IMR-90 (cell line): ENCODE measurements around the gene KCNT1. TPM values are rescaled to one million over a fixed set of nuclear protein-coding genes. Genes with fewer than 3 reads are reported as not detected.

Source experiments
- ATAC-seq: fragments of 200-7000 bp; cut with Tn5 transposase; 2 replicates; pipeline ENCODE4 v1.9.1; 2020; ENCODE audit warnings: low read depth, mild to moderate bottlenecking, moderate library complexity
- BruUV-seq: library from RNA; stranded (reverse); fragments of 400-500 nt; replicated peaks from 2 replicates; lab custom pipeline; 2021; lab: Mats Ljungman, UMichigan
- CTCF ChIA-PET: fragments of 300-600 bp; formaldehyde crosslinking; extraction: SDS; loops from one replicate; lab custom pipeline; 2021; ENCODE audit warnings: antibody characterized with exemption; lab: Yijun Ruan, JAX
- POLR2A ChIA-PET: fragments of 300-600 bp; sonication (Branson Sonifier 250); formaldehyde crosslinking; loops from one replicate; lab custom pipeline; 2022; ENCODE audit warnings: antibody characterized with exemption; ENCODE audit not compliant: unreplicated experiment; lab: Charles Lee
- DNase-seq: peaks from one replicate; pipeline ENCODE4 v3.0.0; 2013
- H2AFZ ChIP-seq: replicated peaks from 2 replicates; pipeline ENCODE3; 2013; ENCODE audit warnings: low read length, mild to moderate bottlenecking; ENCODE audit not compliant: poor library complexity
- H2AK5ac ChIP-seq: 2 replicates; pipeline ENCODE4 v1.6.1; 2013; ENCODE audit warnings: low read depth, low read length, inconsistent platforms
- H2AK9ac ChIP-seq: replicated peaks from 2 replicates; pipeline ENCODE3; 2013; ENCODE audit warnings: mild to moderate bottlenecking, low read depth, low read length, moderate library complexity; ENCODE audit not compliant: poor library complexity
- H2BK120ac ChIP-seq: 2 replicates; pipeline ENCODE4 v1.6.1; 2013; ENCODE audit warnings: low read depth, low read length, inconsistent platforms
- H2BK15ac ChIP-seq: 3 replicates; pipeline ENCODE4 v1.6.1; 2013; ENCODE audit warnings: low read depth, low read length, inconsistent platforms
- H2BK20ac ChIP-seq: 2 replicates; pipeline ENCODE4 v1.6.1; 2013; ENCODE audit warnings: low read depth, mild to moderate bottlenecking, inconsistent platforms, low read length, moderate library complexity
- H2BK5ac ChIP-seq: 2 replicates; pipeline ENCODE4 v1.6.1; 2013; ENCODE audit warnings: mild to moderate bottlenecking, low read depth, low read length, inconsistent platforms; ENCODE audit not compliant: poor library complexity, severe bottlenecking
- H3K14ac ChIP-seq: replicated peaks from 2 replicates; pipeline ENCODE4 v1.6.1; 2013; ENCODE audit warnings: low read depth, low read length, inconsistent platforms
- H3K18ac ChIP-seq: 2 replicates; pipeline ENCODE4 v1.6.1; 2013; ENCODE audit warnings: low read depth, low read length, control low read depth
- H3K23ac ChIP-seq: 2 replicates; pipeline ENCODE4 v1.6.1; 2013; ENCODE audit warnings: low read depth, low read length, inconsistent platforms
- H3K27ac ChIP-seq: 2 replicates; pipeline ENCODE4 v1.5.1; 2013; ENCODE audit warnings: mild to moderate bottlenecking, control low read depth, low read length; ENCODE audit not compliant: insufficient read depth
- H3K27me3 ChIP-seq: 2 replicates; pipeline ENCODE4 v1.6.1; 2013; ENCODE audit warnings: low read length; ENCODE audit not compliant: control insufficient read depth, insufficient read depth
- H3K36me3 ChIP-seq: 2 replicates; pipeline ENCODE4 v1.6.1; 2013; ENCODE audit warnings: low read length, mixed read lengths; ENCODE audit not compliant: control insufficient read depth, insufficient read depth
- H3K4ac ChIP-seq: 2 replicates; pipeline ENCODE4 v1.6.1; 2013; ENCODE audit warnings: low read depth, low read length, inconsistent platforms
- H3K4me1 ChIP-seq: 2 replicates; pipeline ENCODE4 v1.6.1; 2013; ENCODE audit warnings: low read length, mixed read lengths; ENCODE audit not compliant: control insufficient read depth, insufficient read depth
- H3K4me2 ChIP-seq: 2 replicates; pipeline ENCODE4 v1.6.1; 2013; ENCODE audit warnings: low read depth, mild to moderate bottlenecking, control low read depth, low read length, moderate library complexity
- H3K4me3 ChIP-seq: 2 replicates; pipeline ENCODE4 v1.5.1; 2013; ENCODE audit warnings: low read depth, mild to moderate bottlenecking, control low read depth, low read length, moderate library complexity; ENCODE audit not compliant: insufficient read depth
- H3K56ac ChIP-seq: 2 replicates; pipeline ENCODE4 v1.6.1; 2013; ENCODE audit warnings: low read length, inconsistent platforms; ENCODE audit not compliant: insufficient read depth; ENCODE audit errors: extremely low read depth
- H3K79me1 ChIP-seq, 2 experiments: 2 replicates each; pipeline ENCODE4 v1.6.1; 2013; ENCODE audit warnings: low read length in 2 of 2, inconsistent platforms in 1 of 2, low read depth in 1 of 2
- H3K9ac ChIP-seq: 2 replicates; pipeline ENCODE4 v1.6.1; 2013; ENCODE audit warnings: low read depth, low read length, control low read depth
- H3K9me1 ChIP-seq: 2 replicates; pipeline ENCODE4 v1.6.1; 2013; ENCODE audit warnings: low read length, inconsistent platforms; ENCODE audit not compliant: insufficient read depth
- H3K9me3 ChIP-seq: 2 replicates; pipeline ENCODE4 v1.6.1; 2013; ENCODE audit warnings: low read length; ENCODE audit not compliant: control insufficient read depth, insufficient read depth
- H4K20me1 ChIP-seq: 2 replicates; pipeline ENCODE4 v1.6.1; 2013; ENCODE audit warnings: low read length, inconsistent platforms; ENCODE audit not compliant: insufficient read depth
- H4K5ac ChIP-seq: 2 replicates; pipeline ENCODE4 v1.6.1; 2013; ENCODE audit warnings: mild to moderate bottlenecking, low read depth, low read length, control low read depth
- H4K8ac ChIP-seq, 2 experiments: 2 replicates each; pipeline ENCODE4 v1.6.1; 2013; ENCODE audit warnings: low read depth in 2 of 2, low read length in 2 of 2, control low read depth in 1 of 2, inconsistent platforms in 1 of 2
- H4K91ac ChIP-seq: 2 replicates; pipeline ENCODE4 v1.6.1; 2013; ENCODE audit warnings: low read depth, low read length, inconsistent platforms; ENCODE audit not compliant: insufficient read depth
- BHLHE40 ChIP-seq: fragments of 150-350 bp; IDR thresholded peaks from 2 replicates; pipeline ENCODE4 v1.6.1; 2016; ENCODE audit warnings: mild to moderate bottlenecking, low read depth, low read length
- CEBPB ChIP-seq: IDR thresholded peaks from 2 replicates; pipeline ENCODE4 v1.6.1; 2012; ENCODE audit warnings: low read depth, low read length, improper control_type of control experiment
- CHD1 ChIP-seq: IDR thresholded peaks from 2 replicates; pipeline ENCODE4 v1.6.1; 2012; ENCODE audit warnings: low read depth, low read length, improper control_type of control experiment
- CTCF ChIP-seq: conservative IDR thresholded peaks from 2 replicates; pipeline ENCODE4 v1.5.1; 2012; ENCODE audit warnings: mild to moderate bottlenecking, low read depth, low read length, improper control_type of control experiment
- ELK1 ChIP-seq: fragments of 150-350 bp; IDR thresholded peaks from 2 replicates; pipeline ENCODE4 v1.6.1; 2016; ENCODE audit warnings: low read depth, mild to moderate bottlenecking, low read length, moderate library complexity, borderline replicate concordance
- FOS ChIP-seq: fragments of 150-350 bp; IDR thresholded peaks from 2 replicates; pipeline ENCODE4 v1.6.1; 2016; ENCODE audit warnings: low read depth, low read length
- MAFK ChIP-seq: IDR thresholded peaks from 2 replicates; pipeline ENCODE4 v1.6.1; 2012; ENCODE audit warnings: low read depth, low read length, improper control_type of control experiment
- MAZ ChIP-seq: IDR thresholded peaks from 2 replicates; pipeline ENCODE4 v1.6.1; 2012; ENCODE audit warnings: low read depth, mild to moderate bottlenecking, low read length, improper control_type of control experiment, moderate library complexity, borderline replicate concordance
- MXI1 ChIP-seq: IDR thresholded peaks from 2 replicates; pipeline ENCODE4 v1.6.1; 2012; ENCODE audit warnings: low read depth, mild to moderate bottlenecking, low read length, moderate library complexity, borderline replicate concordance
- NFE2L2 ChIP-seq: fragments of 150-350 bp; IDR thresholded peaks from 2 replicates; pipeline ENCODE4 v1.6.1; 2016; ENCODE audit warnings: low read depth, mild to moderate bottlenecking, low read length
- POLR2A ChIP-seq: IDR thresholded peaks from 2 replicates; pipeline ENCODE4 v1.6.1; 2012; ENCODE audit warnings: mild to moderate bottlenecking, low read depth, low read length
- RAD21 ChIP-seq: IDR thresholded peaks from 2 replicates; pipeline ENCODE4 v1.6.1; 2012; ENCODE audit warnings: low read length, improper control_type of control experiment
- RCOR1 ChIP-seq: IDR thresholded peaks from 2 replicates; pipeline ENCODE4 v1.6.1; 2012; ENCODE audit warnings: mild to moderate bottlenecking, low read length, improper control_type of control experiment; ENCODE audit not compliant: insufficient replicate concordance
- RFX5 ChIP-seq: IDR thresholded peaks from 2 replicates; pipeline ENCODE4 v1.8.0; 2012; ENCODE audit warnings: low read depth, mild to moderate bottlenecking, low read length, moderate library complexity
- SMC3 ChIP-seq: fragments of 150-350 bp; IDR thresholded peaks from 2 replicates; pipeline ENCODE4 v1.6.1; 2016; ENCODE audit warnings: low read depth, mild to moderate bottlenecking, antibody characterized with exemption, low read length, moderate library complexity
- USF2 ChIP-seq: fragments of 150-350 bp; IDR thresholded peaks from 2 replicates; pipeline ENCODE4 v1.6.1; 2017; ENCODE audit warnings: mild to moderate bottlenecking, antibody characterized with exemption, low read length, low read depth
- WGBS, 2 experiments: methylation state at CpG; one replicate each; pipeline versions ENCODE4 v1.1.5 to v1.1.7; 2013; ENCODE audit warnings: missing lambda C conversion rate in 2 of 2; ENCODE audit not compliant: insufficient read length in 1 of 2; ENCODE audit errors: extremely low coverage in 2 of 2; 5-methylcytosine and 5-hydroxymethylcytosine counted together
- dilution Hi-C: fragments of 300-500 bp; cut with HindIII; formaldehyde crosslinking; loops from one replicate; pipeline ENCODE4 v1.14.3; 2018; ENCODE audit warnings: low sequenced_read_pairs; ENCODE audit not compliant: unreplicated experiment
- in situ Hi-C: fragments of 300-500 bp; cut with MboI; formaldehyde crosslinking; loops from 3 replicates; pipeline ENCODE4 v1.14.3; 2019; ENCODE audit warnings: low sequenced_read_pairs, inconsistent platforms, mixed read lengths
- intact Hi-C: fragments of 100-400 bp; cut with micrococcal nuclease; formaldehyde crosslinking; loops from 2 replicates; pipeline ENCODE4 v1.10.0; 2022
- polyA plus RNA-seq, 3 experiments: library from polyadenylated mRNA; depleted of rRNA; stranded (reverse); fragments of >200 nt; gene quantifications; 2 replicates each; pipeline ENCODE4 v1.2.3, GENCODE V29; 2012; ENCODE audit warnings: low replicate concordance in 1 of 3
- total RNA-seq: library from RNA; depleted of rRNA; stranded (reverse); fragments of >200 nt; gene quantifications from 2 replicates; pipeline ENCODE4 v1.2.3, GENCODE V29; 2012

The KCNT1 gene
- total and polyA plus RNA-seq, 2 of the 4 experiments (the other 2 are of a cell fraction) = not detected

GRCh38 chr9:135765416-135765815 is 63.4 kb downstream of the KCNT1 start:
- H2AK9ac ChIP-seq = no peak overlapping the region
- WGBS, 2 experiments = 87% methylated on average over 7 of the region's 13 CpGs; no CpG with 5 or more reads in 1 of the 2 experiments
- no peak for DNase-seq
- no peak overlapping the region for H2BK20ac ChIP-seq
- no peak overlapping the region for H3K4ac ChIP-seq
- ChIA-PET POLR2A (no interaction called here), CTCF (no interaction called here)
- H3K9me1 ChIP-seq = no peaks in the 10 kb centered on the region
- no peak overlapping the region for H3K9ac ChIP-seq
- no peaks in the 10 kb centered on the region for H3K36me3 ChIP-seq
- H2BK120ac ChIP-seq = no peak overlapping the region
- no peak overlapping the region for H2BK15ac ChIP-seq
- intact Hi-C loops = no loop called here
- no peak overlapping the region for H3K56ac ChIP-seq
- H4K91ac ChIP-seq = no peak overlapping the region
- no peak overlapping the region for H3K18ac ChIP-seq
- in situ Hi-C loops = no loop called here
- H3K79me1 ChIP-seq = no peaks in the 10 kb centered on the region
- H3K4me1 ChIP-seq = no peaks in the 10 kb centered on the region
- no peak overlapping the region for H3K27ac ChIP-seq
- no peak overlapping the region for H4K5ac ChIP-seq
- H3K4me3 ChIP-seq = no peak overlapping the region
- H4K20me1 ChIP-seq = no peaks in the 10 kb centered on the region
- no peak overlapping the region for H3K4me2 ChIP-seq
- H2BK5ac ChIP-seq = no peak overlapping the region
- ATAC-seq = no peak
- no peaks in the 10 kb centered on the region for H3K27me3 ChIP-seq
- H3K14ac ChIP-seq = no peak overlapping the region
- TF ChIP-seq MAFK = no peak
- TF ChIP-seq CHD1 = no peak
- no peak for TF ChIP-seq FOS
- TF ChIP-seq ELK1 = no peak
- no peak for TF ChIP-seq MAZ
- no peak for TF ChIP-seq RFX5
- no peak for TF ChIP-seq RAD21
- no peak for TF ChIP-seq CEBPB
- TF ChIP-seq CTCF = no peak
- no peak for TF ChIP-seq SMC3
- TF ChIP-seq BHLHE40 = no peak
- no peak for TF ChIP-seq USF2
- TF ChIP-seq MXI1 = no peak
- no peak for TF ChIP-seq POLR2A
- TF ChIP-seq RCOR1 = no peak
- TF ChIP-seq NFE2L2 = no peak
- no peak overlapping the region for H2AK5ac ChIP-seq
- no peak overlapping the region for H2AFZ ChIP-seq
- H4K8ac ChIP-seq = no peak overlapping the region
- peaks cover 19% of the 10 kb centered on the region for H3K9me3 ChIP-seq
- H3K23ac ChIP-seq = no peak overlapping the region
- no TSS peak for BruUV-seq
- dilution Hi-C loops = no loop called here
